Bronchial epithelial cell (primary cell): Measurements from ENCODE around the gene KRT7. TPM values are rescaled to one million over a fixed set of nuclear protein-coding genes. Genes with fewer than 3 reads are reported as not detected.

Experiments
- DNase-seq: peaks from one replicate; pipeline ENCODE4 v3.0.0-alpha.2; 2010; ENCODE audit warnings: low read depth
- FAIRE-seq: peaks from 2 replicates; lab custom pipeline; 2011; peaks lifted over from hg19 to GRCh38; lab: Jason Lieb, UNC
- H3K27me3 ChIP-seq: 2 replicates; pipeline ENCODE4 v1.5.1; 2011; ENCODE audit warnings: low read length; ENCODE audit not compliant: control insufficient read depth, insufficient read depth
- H3K36me3 ChIP-seq: 2 replicates; pipeline ENCODE4 v1.5.1; 2011; ENCODE audit warnings: low read length; ENCODE audit not compliant: control insufficient read depth, insufficient read depth
- H3K4me3 ChIP-seq: 2 replicates; pipeline ENCODE4 v1.5.1; 2011; ENCODE audit warnings: mild to moderate bottlenecking, low read depth, low read length, control low read depth
- total RNA-seq: library from RNA; depleted of rRNA; stranded (reverse); fragments of >200 nt; gene quantifications from 2 replicates; pipeline ENCODE4 v1.2.1, GENCODE V29; 2014
- TF ChIP-seq, protein P1 (sequence below): IDR thresholded peaks from 2 replicates; pipeline ENCODE4 v1.5.1; 2011; ENCODE audit warnings: mild to moderate bottlenecking, moderate library complexity, low read length, control low read depth, inconsistent platforms; ENCODE audit not compliant: insufficient read depth, severe bottlenecking

KRT7 gene
- total RNA-seq, 1 donor from 2014 or later = 895 TPM

DNA sequence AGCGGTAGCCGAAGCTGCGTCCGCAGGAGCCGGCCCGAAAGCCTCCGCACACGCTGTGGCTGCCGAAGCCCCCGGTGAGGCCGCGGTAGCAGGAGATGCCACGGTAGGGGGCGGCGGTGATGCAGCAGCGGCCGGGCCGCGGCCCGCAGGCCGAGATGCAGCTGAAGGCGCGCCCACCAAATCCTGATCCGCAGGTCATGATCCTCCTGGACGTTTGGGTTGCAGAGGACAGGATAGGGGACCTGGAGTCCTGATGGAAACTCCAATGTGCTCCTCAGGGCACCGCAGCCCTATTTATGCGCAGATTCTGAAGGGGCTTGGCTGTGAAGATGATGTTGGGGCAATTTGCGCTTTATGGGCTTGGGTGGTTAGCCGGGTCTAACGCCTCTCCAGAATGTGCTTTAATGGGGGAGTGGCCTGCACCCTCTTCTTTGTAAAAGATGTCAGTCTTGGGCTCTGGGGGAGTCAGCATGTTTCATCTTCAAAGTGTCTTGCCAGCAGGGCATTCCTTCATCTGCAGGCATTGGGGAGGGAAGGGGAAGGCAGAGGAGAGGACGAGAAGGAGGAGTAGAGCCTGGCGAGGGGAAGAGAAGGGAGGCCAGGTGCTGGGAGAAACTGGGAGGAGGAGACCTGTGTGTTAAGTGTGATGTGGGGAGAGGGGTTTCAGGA is 58.4 kb downstream of the KRT7 start, which contains the start of gene KRT81:
Gene KRT81 (minus strand): TSS at position 268 of the 669 bp plus-strand sequence. CDS start 69 bp downstream, at position 199.
- TF ChIP-seq, protein P1, sequence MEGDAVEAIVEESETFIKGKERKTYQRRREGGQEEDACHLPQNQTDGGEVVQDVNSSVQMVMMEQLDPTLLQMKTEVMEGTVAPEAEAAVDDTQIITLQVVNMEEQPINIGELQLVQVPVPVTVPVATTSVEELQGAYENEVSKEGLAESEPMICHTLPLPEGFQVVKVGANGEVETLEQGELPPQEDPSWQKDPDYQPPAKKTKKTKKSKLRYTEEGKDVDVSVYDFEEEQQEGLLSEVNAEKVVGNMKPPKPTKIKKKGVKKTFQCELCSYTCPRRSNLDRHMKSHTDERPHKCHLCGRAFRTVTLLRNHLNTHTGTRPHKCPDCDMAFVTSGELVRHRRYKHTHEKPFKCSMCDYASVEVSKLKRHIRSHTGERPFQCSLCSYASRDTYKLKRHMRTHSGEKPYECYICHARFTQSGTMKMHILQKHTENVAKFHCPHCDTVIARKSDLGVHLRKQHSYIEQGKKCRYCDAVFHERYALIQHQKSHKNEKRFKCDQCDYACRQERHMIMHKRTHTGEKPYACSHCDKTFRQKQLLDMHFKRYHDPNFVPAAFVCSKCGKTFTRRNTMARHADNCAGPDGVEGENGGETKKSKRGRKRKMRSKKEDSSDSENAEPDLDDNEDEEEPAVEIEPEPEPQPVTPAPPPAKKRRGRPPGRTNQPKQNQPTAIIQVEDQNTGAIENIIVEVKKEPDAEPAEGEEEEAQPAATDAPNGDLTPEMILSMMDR = no peak
- no peaks in the 10 kb centered on the region for H3K36me3 ChIP-seq
- no peaks in the 10 kb centered on the region for H3K27me3 ChIP-seq
- FAIRE-seq = no peak
- no peak for DNase-seq
- H3K4me3 ChIP-seq = no peak within 1 kb of the TSS

DNA sequence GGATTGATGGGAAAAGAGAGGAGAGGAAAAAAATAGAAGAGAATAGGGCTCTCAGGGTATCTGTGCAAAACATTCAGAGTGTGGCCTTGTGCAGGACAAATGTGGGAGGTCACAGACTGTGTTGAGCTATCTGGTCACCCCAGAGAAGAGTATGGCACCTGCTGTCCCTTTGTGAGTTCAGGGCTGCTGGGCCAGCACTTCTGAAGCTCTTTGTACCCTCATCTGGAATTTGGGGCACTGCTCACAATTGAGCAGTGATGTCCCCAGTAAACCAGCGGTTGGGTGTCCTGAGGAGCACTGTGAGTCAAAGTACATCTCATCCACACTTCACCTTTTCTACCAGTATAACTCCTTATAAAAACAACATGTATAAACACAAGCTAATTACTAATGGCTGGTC is 60.9 kb downstream of the KRT7 start:
- Histone ChIP-seq H3K27me3 (peaks cover 2% of the 10 kb centered on the region), H3K36me3 (no peaks in the 10 kb centered on the region), H3K4me3 (no peak overlapping the region)
- DNase-seq (no peak), FAIRE-seq (no peak)
- TF ChIP-seq, protein P1 = no peak

DNA sequence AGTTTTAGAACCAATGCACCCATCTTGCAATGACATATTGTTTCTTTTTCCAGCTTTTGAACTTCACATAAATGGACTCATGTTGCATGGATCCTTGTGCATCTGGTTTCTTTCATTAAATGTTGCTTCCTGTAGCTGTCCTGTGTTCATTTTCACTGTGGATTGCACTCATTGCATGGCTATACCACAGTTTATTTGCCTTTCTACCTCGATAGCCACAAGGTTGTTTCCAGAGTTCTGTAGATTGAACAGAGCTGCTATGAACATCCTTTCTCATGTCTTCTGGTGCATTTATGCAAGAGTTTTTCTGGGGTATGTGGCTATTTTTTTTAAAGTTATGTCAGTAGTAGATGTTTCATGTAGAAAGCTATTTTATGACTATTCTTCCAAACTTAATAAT is 61.8 kb downstream of the KRT7 start:
- Histone ChIP-seq H3K36me3 (no peaks in the 10 kb centered on the region), H3K27me3 (peaks cover 2% of the 10 kb centered on the region), H3K4me3 (no peak overlapping the region)
- FAIRE-seq = no peak
- TF ChIP-seq, protein P1 = no peak
- DNase-seq = no peak

DNA sequence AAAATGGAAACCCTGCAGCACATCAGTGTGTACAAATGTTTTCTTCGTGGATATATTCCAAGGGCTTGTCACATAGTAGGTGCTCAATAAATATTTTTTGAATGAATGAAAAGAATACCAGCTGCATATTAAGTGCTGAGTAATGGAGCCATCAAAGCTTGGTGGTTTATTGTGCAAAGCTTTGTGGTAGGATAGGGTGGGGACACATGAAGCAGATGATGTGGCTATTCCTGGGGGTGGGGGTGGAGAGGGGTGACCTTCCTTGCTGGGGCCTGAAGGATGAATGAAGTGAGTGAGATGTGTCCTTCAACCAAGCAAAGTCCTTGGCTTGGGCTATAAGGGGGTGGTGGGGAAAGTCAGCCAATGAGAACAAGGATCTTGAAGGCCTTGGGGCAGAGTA is 62.6 kb downstream of the KRT7 start:
- FAIRE-seq (no peak), DNase-seq (no peak)
- TF ChIP-seq, protein P1 = no peak
- H3K27me3 ChIP-seq = peaks cover 4% of the 10 kb centered on the region
- no peak overlapping the region for H3K4me3 ChIP-seq
- H3K36me3 ChIP-seq = no peaks in the 10 kb centered on the region

DNA sequence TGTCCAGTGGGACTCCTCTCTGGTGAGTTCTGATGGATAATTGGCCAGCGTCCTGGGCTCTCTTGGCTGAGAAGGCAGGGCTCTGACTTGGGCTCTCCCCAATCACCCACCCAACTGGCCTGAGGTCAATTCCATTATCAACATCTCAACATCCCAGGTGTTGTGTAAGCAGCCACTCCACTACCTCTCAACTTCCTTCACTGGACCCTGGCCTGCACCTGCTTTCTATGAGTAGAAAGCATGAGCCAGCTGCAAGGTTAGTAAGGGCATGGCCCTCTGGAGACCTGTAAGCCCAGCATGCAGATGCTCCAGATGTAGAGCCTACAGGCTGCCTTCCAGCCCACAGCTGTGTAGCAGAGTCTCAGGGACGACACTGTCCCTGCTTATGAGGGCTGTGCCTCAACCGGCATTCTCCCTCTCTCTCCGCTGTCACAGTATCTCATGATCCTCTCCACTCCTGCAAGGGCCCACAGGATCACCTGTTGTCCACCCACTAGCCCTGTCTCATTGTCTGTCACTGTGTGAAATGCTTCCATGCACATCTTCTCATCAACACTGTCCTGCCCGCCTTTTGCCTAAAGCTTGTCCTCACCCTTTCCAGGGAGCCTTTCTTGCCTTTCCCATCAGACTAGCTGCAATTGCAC is 63.7 kb downstream of the KRT7 start:
- DNase-seq = no peak
- Histone ChIP-seq H3K27me3 (peaks cover 4% of the 10 kb centered on the region), H3K36me3 (no peaks in the 10 kb centered on the region), H3K4me3 (no peak overlapping the region)
- TF ChIP-seq, protein P1 = no peak
- no peak for FAIRE-seq

Other genes with a start within 250 kb of the KRT7 start
- gene TAMALIN, start 226.3 kb upstream of the KRT7 start, total RNA-seq = under 0.01 TPM in 1 of 2 replicates, not detected in the other
- 0.38 and 0.79 TPM in 2 replicates for gene NR4A1, start 181.8 kb upstream of the KRT7 start, total RNA-seq
- 153 and 181 TPM in 2 replicates for gene ATG101, start 163.3 kb upstream of the KRT7 start, total RNA-seq
- 0.13 and 0.26 TPM in 2 replicates for gene SMIM41, start 153.5 kb upstream of the KRT7 start, total RNA-seq
- gene KRT80, start 41.2 kb upstream of the KRT7 start, total RNA-seq = 14.7 and 66.4 TPM in 2 replicates
- gene KRT86, start 41.4 kb downstream of the KRT7 start, total RNA-seq = 0.26 TPM in 2 replicates
- 0.13 and 0.26 TPM in 2 replicates for gene KRT81, start 58.3 kb downstream of the KRT7 start, total RNA-seq
- 0.13 TPM in 1 of 2 replicates, not detected in the other for gene KRT83, start 88.2 kb downstream of the KRT7 start, total RNA-seq
- gene KRT85, start 134.2 kb downstream of the KRT7 start, total RNA-seq = not detected in 2 replicates
- gene KRT84, start 152.4 kb downstream of the KRT7 start, total RNA-seq = not detected in 2 replicates
- gene KRT82, start 173.1 kb downstream of the KRT7 start, total RNA-seq = not detected in 2 replicates
- 1.8 and 7.3 TPM in 2 replicates for gene KRT75, start 201.1 kb downstream of the KRT7 start, total RNA-seq
- 287 and 1,881 TPM in 2 replicates for gene KRT6B, start 218.9 kb downstream of the KRT7 start, total RNA-seq
- 16.8 and 138 TPM in 2 replicates for gene KRT6C, start 240.6 kb downstream of the KRT7 start, total RNA-seq